ENCODE data around the gene RTP2. TPM values are rescaled to one million over a fixed set of nuclear protein-coding genes. Genes with fewer than 3 reads are reported as not detected.

Gene RTP2
- total and polyA plus RNA-seq, 9 of the 15 experiments (the other 6 are each of a cell fraction or from before 2014, with no cell fraction given), result not detected

- TF ChIP-seq HOMEZ (CRISPR knock-in tag; IDR thresholded peaks at IDR 0.05) (no peak), TAF1 (IDR thresholded peaks at IDR 0.05; ENCODE audit: control insufficient read depth, extremely low read depth, insufficient read depth, low read length, severe bottlenecking) (peak; percentile 58), SMARCA4 (IDR thresholded peaks at IDR 0.05) (no peak), HMGXB4 (CRISPR knock-in tag; IDR thresholded peaks at IDR 0.05) (no peak), SPI1 (IDR thresholded peaks at IDR 0.05; ENCODE audit: borderline replicate concordance, low read depth, low read length) (peak; percentile 59; the same call in 1 of the 2 replicates), ZNF224 (CRISPR knock-in tag; IDR thresholded peaks at IDR 0.05) (no peak), NUFIP1 (IDR thresholded peaks at IDR 0.05; ENCODE audit: partially characterized antibody) (no peak), ZMIZ1 (IDR thresholded peaks at IDR 0.05; ENCODE audit: low read depth in 2 of 2, low read length in 2 of 2) (no peak), CSDE1 (IDR thresholded peaks at IDR 0.05) (no peak), CREBBP (IDR thresholded peaks at IDR 0.05; ENCODE audit: low read depth, low read length) (no peak), FOXP1 (CRISPR knock-in tag; IDR thresholded peaks at IDR 0.05) (no peak; the same call in 1 of the 2 replicates), SIX5 (IDR thresholded peaks at IDR 0.05; ENCODE audit: borderline replicate concordance in 1 of 2, insufficient read depth in 1 of 2, low read depth in 1 of 2, low read length in 2 of 2) (no peak), ZNF780A (CRISPR knock-in tag; IDR thresholded peaks at IDR 0.05) (no peak), MAZ (CRISPR knock-in tag; conservative IDR thresholded peaks at IDR 0.05 in 1 of 2, IDR thresholded peaks at IDR 0.05 in 1 of 2) (peak in 1 of 2 experiments; percentile 43; a peak in 1 of 4 replicates), ZNF217 (CRISPR knock-in tag; IDR thresholded peaks at IDR 0.05) (no peak), TARDBP (IDR thresholded peaks at IDR 0.05) (no peak), MAFF (IDR thresholded peaks at IDR 0.05; ENCODE audit: low read length) (no peak), U2AF2 (optimal IDR thresholded peaks at IDR 0.05; ENCODE audit: low read depth, low read length) (no peak), GTF2B (IDR thresholded peaks at IDR 0.05; ENCODE audit: extremely low read depth, insufficient read length) (no peak), GABPB2 (CRISPR knock-in tag; conservative IDR thresholded peaks at IDR 0.05) (no peak)
Measured at GRCh38 chr3:187743195-187744141, 41.1 kb upstream of the RTP2 start (continued).

Data from K562 (cell line).